H1 (cell line): ENCODE results near the gene MGST1.

Experiments used
- EGR1 ChIP-seq: IDR thresholded peaks from 2 replicates; pipeline ENCODE4 v1.6.1; 2011; ENCODE audit warnings: low read depth, low read length, borderline replicate concordance
- EP300 ChIP-seq, 2 experiments: IDR thresholded peaks; 1 replicate in 1 of 2; 2 replicates in 1 of 2; pipeline ENCODE4 v1.6.1; 2011 to 2012; ENCODE audit warnings: low read depth in 2 of 2, low read length in 2 of 2, mild to moderate bottlenecking in 2 of 2, borderline replicate concordance in 1 of 2, inconsistent platforms in 1 of 2, moderate library complexity in 1 of 2
- EZH2 ChIP-seq: fragments of 200-600 bp; sonication (generic); IDR thresholded peaks from 2 replicates; pipeline ENCODE4 v1.7.1; 2012; ENCODE audit warnings: low read depth, mild to moderate bottlenecking, moderate library complexity, low read length, inconsistent platforms; ENCODE audit not compliant: severe bottlenecking
- MAFK ChIP-seq: IDR thresholded peaks from 2 replicates; pipeline ENCODE4 v1.6.1; 2012; ENCODE audit warnings: low read depth, mild to moderate bottlenecking, improper control_type of control experiment, low read length
- NANOG ChIP-seq: IDR thresholded peaks from 2 replicates; pipeline ENCODE4 v1.6.1; 2011; ENCODE audit warnings: low read length, low read depth, mild to moderate bottlenecking, inconsistent platforms; ENCODE audit not compliant: insufficient read depth, poor library complexity, severe bottlenecking
- POLR2A ChIP-seq, 2 experiments: IDR thresholded peaks; 1 replicate in 1 of 2; 2 replicates in 1 of 2; pipeline ENCODE4 v1.6.1; 2011; ENCODE audit warnings: low read depth in 2 of 2, low read length in 2 of 2, mild to moderate bottlenecking in 2 of 2; ENCODE audit errors: control extremely low read depth in 1 of 2
- RXRA ChIP-seq: IDR thresholded peaks from 2 replicates; pipeline ENCODE4 v1.6.1; 2011; ENCODE audit warnings: low read depth, mild to moderate bottlenecking, low read length, moderate library complexity; ENCODE audit not compliant: insufficient read depth
- SUZ12 ChIP-seq: fragments of 200-600 bp; sonication (generic); IDR thresholded peaks from 2 replicates; pipeline ENCODE4 v1.6.1; 2012; ENCODE audit warnings: mild to moderate bottlenecking, inconsistent platforms, low read length, moderate library complexity, mixed read lengths
- TAF7 ChIP-seq: optimal IDR thresholded peaks from 2 replicates; pipeline ENCODE3; 2011; ENCODE audit warnings: low read depth, mild to moderate bottlenecking, inconsistent platforms, low read length, moderate library complexity, borderline replicate concordance
- TEAD4 ChIP-seq: IDR thresholded peaks from 2 replicates; pipeline ENCODE4 v1.6.1; 2012; ENCODE audit warnings: low read depth, low read length, inconsistent platforms, mixed read lengths
- TF ChIP-seq, protein P1 (sequence below), 3 experiments: IDR thresholded peaks; 1 replicate in 2 of 3; 2 replicates in 1 of 3; pipeline versions ENCODE4 v1.5.1 to v1.6.1; 2011; ENCODE audit warnings: low read length in 3 of 3, mild to moderate bottlenecking in 3 of 3, inconsistent platforms in 2 of 3, low read depth in 1 of 3, moderate library complexity in 1 of 3; ENCODE audit not compliant: insufficient read depth in 1 of 3; ENCODE audit errors: control extremely low read depth in 1 of 3
- TF ChIP-seq, protein P2 (sequence below): IDR thresholded peaks from 2 replicates; pipeline ENCODE4 v1.6.1; 2012; ENCODE audit warnings: inconsistent platforms
- TF ChIP-seq, protein P3 (sequence below): IDR thresholded peaks from 2 replicates; pipeline ENCODE4 v1.6.1; 2011; ENCODE audit warnings: low read depth, mild to moderate bottlenecking, low read length; ENCODE audit not compliant: insufficient read depth

DNA sequence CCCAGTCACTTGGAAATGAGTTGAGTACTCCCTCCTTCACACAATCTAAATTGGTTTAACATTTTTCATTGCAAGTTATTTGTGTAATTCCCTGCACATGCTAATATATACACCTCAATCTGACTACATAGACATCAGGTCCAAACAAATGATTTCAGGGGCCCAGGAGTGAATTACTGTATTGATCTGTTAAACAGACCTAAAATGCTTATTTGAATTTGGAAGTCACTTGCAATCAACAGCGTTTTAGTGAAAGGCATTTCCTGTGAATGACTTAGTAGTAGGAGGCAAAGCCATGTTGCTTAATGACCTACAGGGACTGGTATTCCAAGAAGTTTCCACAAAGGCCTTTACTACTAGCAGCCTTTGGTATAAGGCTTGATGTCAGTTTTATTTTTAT is 47.3 kb upstream of the MGST1 start:
- TF ChIP-seq, protein P1, sequence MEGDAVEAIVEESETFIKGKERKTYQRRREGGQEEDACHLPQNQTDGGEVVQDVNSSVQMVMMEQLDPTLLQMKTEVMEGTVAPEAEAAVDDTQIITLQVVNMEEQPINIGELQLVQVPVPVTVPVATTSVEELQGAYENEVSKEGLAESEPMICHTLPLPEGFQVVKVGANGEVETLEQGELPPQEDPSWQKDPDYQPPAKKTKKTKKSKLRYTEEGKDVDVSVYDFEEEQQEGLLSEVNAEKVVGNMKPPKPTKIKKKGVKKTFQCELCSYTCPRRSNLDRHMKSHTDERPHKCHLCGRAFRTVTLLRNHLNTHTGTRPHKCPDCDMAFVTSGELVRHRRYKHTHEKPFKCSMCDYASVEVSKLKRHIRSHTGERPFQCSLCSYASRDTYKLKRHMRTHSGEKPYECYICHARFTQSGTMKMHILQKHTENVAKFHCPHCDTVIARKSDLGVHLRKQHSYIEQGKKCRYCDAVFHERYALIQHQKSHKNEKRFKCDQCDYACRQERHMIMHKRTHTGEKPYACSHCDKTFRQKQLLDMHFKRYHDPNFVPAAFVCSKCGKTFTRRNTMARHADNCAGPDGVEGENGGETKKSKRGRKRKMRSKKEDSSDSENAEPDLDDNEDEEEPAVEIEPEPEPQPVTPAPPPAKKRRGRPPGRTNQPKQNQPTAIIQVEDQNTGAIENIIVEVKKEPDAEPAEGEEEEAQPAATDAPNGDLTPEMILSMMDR (IDR thresholded peaks at IDR 0.05; ENCODE audit: control extremely low read depth in 1 of 3, insufficient read depth in 1 of 3, low read depth in 1 of 3, low read length in 3 of 3), result no peak
- TF ChIP-seq EP300 (IDR thresholded peaks at IDR 0.05; ENCODE audit: borderline replicate concordance in 1 of 2, low read depth in 2 of 2, low read length in 2 of 2) (no peak), EZH2 (no peak), NANOG (no peak), POLR2A (IDR thresholded peaks at IDR 0.05; ENCODE audit: control extremely low read depth in 1 of 2, low read depth in 2 of 2, low read length in 2 of 2) (no peak), MAFK (no peak), TAF7 (no peak), EGR1 (no peak), SUZ12 (no peak), RXRA (no peak), TEAD4 (no peak)
- TF ChIP-seq, protein P2, sequence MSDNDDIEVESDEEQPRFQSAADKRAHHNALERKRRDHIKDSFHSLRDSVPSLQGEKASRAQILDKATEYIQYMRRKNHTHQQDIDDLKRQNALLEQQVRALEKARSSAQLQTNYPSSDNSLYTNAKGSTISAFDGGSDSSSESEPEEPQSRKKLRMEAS, result no peak
- TF ChIP-seq, protein P3, sequence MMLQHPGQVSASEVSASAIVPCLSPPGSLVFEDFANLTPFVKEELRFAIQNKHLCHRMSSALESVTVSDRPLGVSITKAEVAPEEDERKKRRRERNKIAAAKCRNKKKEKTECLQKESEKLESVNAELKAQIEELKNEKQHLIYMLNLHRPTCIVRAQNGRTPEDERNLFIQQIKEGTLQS, result no peak
